HepG2 (cell line): ENCODE results near the gene MYBPC2. TPM values are rescaled to one million over a fixed set of nuclear protein-coding genes. Genes with fewer than 3 reads are reported as not detected.

ENCODE experiments used
- BORCS8-MEF2B ChIP-seq: sonication (generic); formaldehyde crosslinking; IDR thresholded peaks from 2 replicates; pipeline ENCODE4 v1.8.0; 2022; ENCODE audit warnings: mild to moderate bottlenecking, missing genetic modification reagents
- FOXJ3 ChIP-seq: sonication (generic); formaldehyde crosslinking; IDR thresholded peaks from 2 replicates; pipeline ENCODE4 v1.4.0; 2020; ENCODE audit warnings: missing genetic modification reagents, mild to moderate bottlenecking, borderline replicate concordance
- FOXO1 ChIP-seq: sonication (generic); formaldehyde crosslinking; IDR thresholded peaks from 2 replicates; pipeline ENCODE4 v1.4.0; 2020; ENCODE audit warnings: missing genetic modification reagents
- FOXO4 ChIP-seq: sonication (generic); formaldehyde crosslinking; conservative IDR thresholded peaks from 2 replicates; pipeline ENCODE4 v1.8.1; 2023; ENCODE audit warnings: missing genetic modification reagents
- KDM2A ChIP-seq: sonication (generic); formaldehyde crosslinking; IDR thresholded peaks from 2 replicates; pipeline ENCODE4 v1.4.0; 2020; ENCODE audit warnings: low read depth, missing genetic modification reagents, borderline replicate concordance
- NBN ChIP-seq: fragments of 450-650 bp; conservative IDR thresholded peaks from 2 replicates; pipeline ENCODE4 v1.6.1; 2017
- NR2F6 ChIP-seq, 2 experiments: IDR thresholded peaks; 2 replicates each; pipeline ENCODE4 v1.6.1; 2016; ENCODE audit warnings: antibody characterized with exemption in 1 of 2, mild to moderate bottlenecking in 1 of 2
- SALL1 ChIP-seq: sonication (generic); formaldehyde crosslinking; IDR thresholded peaks from 2 replicates; pipeline ENCODE4 v1.8.0; 2022; ENCODE audit warnings: mild to moderate bottlenecking, missing genetic modification reagents
- SMC3 ChIP-seq: IDR thresholded peaks from 2 replicates; pipeline ENCODE4 v1.6.1; 2011; ENCODE audit warnings: low read length, improper control_type of control experiment
- THAP7 ChIP-seq: sonication (generic); formaldehyde crosslinking; IDR thresholded peaks from 2 replicates; pipeline ENCODE4 v1.8.1; 2023; ENCODE audit warnings: mild to moderate bottlenecking, missing genetic modification reagents
- ZBTB40 ChIP-seq, 2 experiments: fragments of 450-650 bp in 1 of 2; sonication (generic) in 1 of 2; formaldehyde crosslinking in 1 of 2; IDR thresholded peaks; 2 replicates each; pipeline versions ENCODE4 v1.6.1 to v1.8.0; 2016 to 2022; ENCODE audit warnings: antibody characterized with exemption in 1 of 2, mild to moderate bottlenecking in 1 of 2, missing genetic modification reagents in 1 of 2
- ZMYM2 ChIP-seq: sonication (generic); formaldehyde crosslinking; IDR thresholded peaks from 2 replicates; pipeline ENCODE4 v1.8.0; 2022; ENCODE audit warnings: mild to moderate bottlenecking, missing genetic modification reagents
- ZNF280D ChIP-seq: sonication (generic); formaldehyde crosslinking; IDR thresholded peaks from 2 replicates; pipeline ENCODE4 v1.5.1; 2020; ENCODE audit warnings: mild to moderate bottlenecking, missing genetic modification reagents
- ZNF382 ChIP-seq: sonication (generic); formaldehyde crosslinking; IDR thresholded peaks from 2 replicates; pipeline ENCODE4 v1.5.0; 2020; ENCODE audit warnings: missing genetic modification reagents, mild to moderate bottlenecking, borderline replicate concordance
- polyA plus RNA-seq, 8 experiments: library from polyadenylated mRNA; depleted of rRNA in 3 of 8; stranded (reverse) in 7 of 8; unstranded in 1 of 8; fragments of >200 nt; fragmentation: Illumina TruSeq in 4 of 8; extraction: Trizol in 4 of 8; gene quantifications; 2 replicates each; pipeline versions ENCODE4 v1.2.1 to v1.2.3, GENCODE V29; 2011 to 2016; ENCODE audit warnings: low read depth in 4 of 8, missing spikeins in 1 of 8, mixed read lengths in 1 of 8; ENCODE audit not compliant: insufficient read depth in 1 of 8
- total RNA-seq, 5 experiments: library from RNA; depleted of rRNA; stranded (reverse); fragments of >200 nt; fragmentation: Illumina TruSeq; extraction: Trizol; gene quantifications; 2 replicates each; pipeline ENCODE4 v1.2.3, GENCODE V29; 2016; ENCODE audit warnings: low read depth in 1 of 5

Gene MYBPC2
- total and polyA plus RNA-seq, 2 of the 13 experiments (the other 11 are each of a cell fraction or from before 2014, with no cell fraction given): not detected

- no peak for TF ChIP-seq FOXJ3 (CRISPR knock-in tag)
- peak; percentile 62; the same call in 1 of the 2 replicates for TF ChIP-seq KDM2A (CRISPR knock-in tag)
- TF ChIP-seq NBN: no peak
- TF ChIP-seq NR2F6 (IDR thresholded peaks at IDR 0.05): no peak
- 0 out of 2 replicates have a peak, but pooled peaks have one; percentile 13 for TF ChIP-seq NR2F6 (CRISPR knock-in tag; IDR thresholded peaks at IDR 0.05)
- TF ChIP-seq ZNF382 (CRISPR knock-in tag): no peak
- TF ChIP-seq FOXO4 (CRISPR knock-in tag): no peak
- no peak for TF ChIP-seq FOXO1
- TF ChIP-seq ZMYM2 (CRISPR knock-in tag): 0 out of 2 replicates have a peak, but pooled peaks have one; percentile 34
- 0 out of 2 replicates have a peak, but pooled peaks have one; percentile 28 for TF ChIP-seq THAP7
- no peak for TF ChIP-seq BORCS8-MEF2B (CRISPR knock-in tag)
- peak; percentile 28; the same call in 1 of the 2 replicates for TF ChIP-seq ZNF280D (CRISPR knock-in tag)
- TF ChIP-seq SALL1 (CRISPR knock-in tag): no peak
- no peak for TF ChIP-seq ZBTB40 (IDR thresholded peaks at IDR 0.05)
- TF ChIP-seq ZBTB40 (CRISPR knock-in tag; IDR thresholded peaks at IDR 0.05): no peak
- peak; percentile 84 for TF ChIP-seq SMC3
Measured at GRCh38 chr19:50461066-50461875, 28.6 kb downstream of the MYBPC2 start (continued).
